Measurements from ENCODE around the gene DIP2A. TPM values are rescaled to one million over a fixed set of nuclear protein-coding genes. Genes with fewer than 3 reads are reported as not detected.

Gene DIP2A
- total RNA-seq, 1 donor from 2014 or later: 27.9 TPM

DNA sequence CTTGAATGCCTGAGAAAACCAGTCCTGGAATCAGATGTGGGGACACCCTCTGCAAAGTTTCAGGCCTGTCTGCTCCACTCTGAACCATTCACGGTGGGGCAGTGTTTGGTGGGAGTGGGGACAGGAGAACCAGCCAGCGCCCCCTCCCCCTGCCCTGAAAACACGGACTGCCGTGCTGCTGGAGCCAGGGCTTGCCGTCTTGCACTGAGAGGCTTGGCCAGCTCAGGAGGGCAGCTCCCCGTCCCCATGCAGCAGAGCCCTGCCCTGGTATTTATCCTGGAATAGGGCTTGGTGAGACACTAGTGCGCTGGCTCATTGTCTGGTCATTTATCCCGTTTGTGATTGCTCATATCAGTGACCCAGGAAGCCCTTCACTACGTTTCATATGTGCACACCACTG, 142.3 kb downstream of the DIP2A start:
- Mint-ChIP-seq H3K9me3 (ENCODE audit: low read depth) (no peaks in the 10 kb centered on the region), H3K4me3 (ENCODE audit: unreplicated experiment) (no peak overlapping the region), H3K4me1 (ENCODE audit: low read depth) (peaks cover 30% of the 10 kb centered on the region), H3K27me3 (ENCODE audit: low read depth) (no peaks in the 10 kb centered on the region), H3K27ac (ENCODE audit: unreplicated experiment) (no peak overlapping the region), H3K36me3 (ENCODE audit: low read depth) (no peaks in the 10 kb centered on the region)
- no peak for DNase-seq (ENCODE audit: low spot score)
- TF ChIP-seq, protein P1, sequence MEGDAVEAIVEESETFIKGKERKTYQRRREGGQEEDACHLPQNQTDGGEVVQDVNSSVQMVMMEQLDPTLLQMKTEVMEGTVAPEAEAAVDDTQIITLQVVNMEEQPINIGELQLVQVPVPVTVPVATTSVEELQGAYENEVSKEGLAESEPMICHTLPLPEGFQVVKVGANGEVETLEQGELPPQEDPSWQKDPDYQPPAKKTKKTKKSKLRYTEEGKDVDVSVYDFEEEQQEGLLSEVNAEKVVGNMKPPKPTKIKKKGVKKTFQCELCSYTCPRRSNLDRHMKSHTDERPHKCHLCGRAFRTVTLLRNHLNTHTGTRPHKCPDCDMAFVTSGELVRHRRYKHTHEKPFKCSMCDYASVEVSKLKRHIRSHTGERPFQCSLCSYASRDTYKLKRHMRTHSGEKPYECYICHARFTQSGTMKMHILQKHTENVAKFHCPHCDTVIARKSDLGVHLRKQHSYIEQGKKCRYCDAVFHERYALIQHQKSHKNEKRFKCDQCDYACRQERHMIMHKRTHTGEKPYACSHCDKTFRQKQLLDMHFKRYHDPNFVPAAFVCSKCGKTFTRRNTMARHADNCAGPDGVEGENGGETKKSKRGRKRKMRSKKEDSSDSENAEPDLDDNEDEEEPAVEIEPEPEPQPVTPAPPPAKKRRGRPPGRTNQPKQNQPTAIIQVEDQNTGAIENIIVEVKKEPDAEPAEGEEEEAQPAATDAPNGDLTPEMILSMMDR (IDR thresholded peaks at IDR 0.05): no peak

DNA sequence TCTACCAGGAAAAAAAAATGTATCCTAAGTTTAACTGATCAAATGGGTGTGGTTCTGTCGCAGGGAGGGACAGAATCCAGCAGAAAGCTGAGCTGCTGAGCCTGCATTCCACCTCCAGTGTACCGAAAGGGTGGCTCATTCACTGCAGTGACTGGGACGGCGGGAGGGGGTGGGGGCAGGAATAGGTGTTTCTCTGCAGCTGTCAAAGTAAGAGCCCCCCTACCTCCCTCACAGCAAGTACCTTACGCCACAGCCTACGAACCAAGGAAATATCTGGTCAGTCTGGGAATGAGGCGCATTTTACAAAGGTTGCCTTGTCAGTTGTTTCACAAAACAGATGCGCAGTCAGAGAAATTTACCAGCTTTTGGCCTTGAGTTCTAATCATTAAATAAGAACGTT, 144.5 kb downstream of the DIP2A start:
- TF ChIP-seq, protein P1 (IDR thresholded peaks at IDR 0.05): no peak
- Mint-ChIP-seq H3K27me3 (ENCODE audit: low read depth) (no peaks in the 10 kb centered on the region), H3K27ac (ENCODE audit: unreplicated experiment) (peak overlapping the region; percentile 4), H3K9me3 (ENCODE audit: low read depth) (no peaks in the 10 kb centered on the region), H3K36me3 (ENCODE audit: low read depth) (no peaks in the 10 kb centered on the region), H3K4me1 (ENCODE audit: low read depth) (peaks cover 30% of the 10 kb centered on the region), H3K4me3 (ENCODE audit: unreplicated experiment) (peak overlapping the region; percentile 10)
- no peak for DNase-seq (ENCODE audit: low spot score)

DNA sequence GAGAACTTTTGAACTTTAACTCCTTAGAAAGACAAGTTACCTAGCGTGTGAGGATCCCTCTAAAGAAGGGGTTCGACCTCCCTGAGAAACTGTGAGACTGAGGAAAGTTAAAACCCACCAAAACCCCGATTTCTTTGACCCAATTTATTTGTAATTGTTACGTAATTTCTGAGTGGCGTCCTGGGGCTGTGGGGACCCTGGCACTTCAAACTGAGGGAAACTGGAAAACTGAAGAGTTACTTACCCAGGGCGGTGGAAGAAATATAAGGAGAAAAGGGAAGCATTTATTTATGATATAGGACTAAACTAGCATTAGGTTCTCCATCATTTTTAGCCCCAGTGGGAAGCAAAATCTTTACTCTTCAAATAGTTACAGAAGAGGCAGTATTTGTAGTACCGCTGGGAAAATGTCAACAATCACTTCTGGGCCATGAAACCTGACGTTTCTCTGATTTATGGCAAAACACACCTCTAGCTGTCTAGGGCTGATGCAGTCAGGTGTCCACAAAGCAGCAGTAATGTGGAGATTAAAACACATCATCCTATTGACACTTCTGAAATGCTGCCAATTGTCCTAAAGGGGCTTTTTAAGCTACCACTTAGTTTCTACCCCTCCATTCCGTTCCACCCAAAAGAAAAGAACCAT, 145.8 kb downstream of the DIP2A start:
- TF ChIP-seq, protein P1 (IDR thresholded peaks at IDR 0.05): no peak
- Mint-ChIP-seq H3K9me3 (ENCODE audit: low read depth) (no peaks in the 10 kb centered on the region), H3K4me3 (ENCODE audit: unreplicated experiment) (no peak overlapping the region), H3K27me3 (ENCODE audit: low read depth) (no peaks in the 10 kb centered on the region), H3K4me1 (ENCODE audit: low read depth) (peaks cover 22% of the 10 kb centered on the region), H3K36me3 (ENCODE audit: low read depth) (no peaks in the 10 kb centered on the region), H3K27ac (ENCODE audit: unreplicated experiment) (no peak overlapping the region)
- DNase-seq (ENCODE audit: low spot score): no peak

DNA sequence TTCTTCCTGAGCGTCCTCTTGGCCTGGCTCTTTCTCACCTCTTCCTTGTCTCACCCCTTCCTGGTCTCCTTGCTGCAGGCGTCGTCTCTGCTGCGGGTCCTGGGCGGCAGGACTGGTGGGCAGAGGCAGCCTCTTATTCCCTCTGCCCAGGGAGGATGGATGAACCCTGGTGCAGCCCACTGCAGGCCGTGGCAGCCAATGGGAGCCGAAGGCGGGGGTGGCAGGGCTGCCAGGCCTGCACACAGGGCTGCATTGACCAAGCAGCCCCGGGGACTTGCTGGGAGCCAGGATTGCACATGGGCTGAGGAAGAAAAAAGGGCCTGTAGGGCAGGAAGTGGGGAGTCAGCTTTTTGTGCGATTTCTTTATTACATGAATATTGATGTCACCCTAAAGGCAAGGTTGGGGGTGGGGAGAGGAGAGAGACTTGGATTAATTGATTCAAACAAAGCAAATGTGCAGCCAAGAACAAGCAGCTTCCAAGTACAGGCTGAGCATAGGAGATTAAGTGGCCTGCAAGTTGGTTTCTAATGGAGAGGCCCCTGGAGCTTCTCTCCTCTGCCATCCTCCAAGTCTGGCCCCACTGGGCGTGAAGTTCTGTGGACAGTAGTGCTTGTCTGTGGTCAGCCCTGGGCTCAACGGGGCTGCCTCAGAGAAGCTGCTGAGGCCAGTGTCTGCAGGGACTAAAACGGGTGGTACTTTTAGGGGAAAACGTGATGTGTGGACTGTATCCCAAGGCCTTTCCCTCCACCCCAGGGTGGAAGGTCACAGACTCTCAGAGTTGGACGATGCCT, 146.5 kb downstream of the DIP2A start, which contains the start of gene S100B:
S100B (minus strand) TSS at position 108 of the 792 bp plus-strand sequence. CDS start 2,667 bp downstream, outside the sequence.
- no peak within 1 kb of the TSS for H3K4me3 Mint-ChIP-seq (ENCODE audit: unreplicated experiment)

More for the DNA sequence above, 146.5 kb downstream of the DIP2A start, which contains the start of gene S100B:
- TF ChIP-seq, protein P1 (IDR thresholded peaks at IDR 0.05): no peak
- Mint-ChIP-seq H3K4me1 (ENCODE audit: low read depth) (peaks cover 16% of the 10 kb centered on the region), H3K9me3 (ENCODE audit: low read depth) (no peaks in the 10 kb centered on the region), H3K36me3 (ENCODE audit: low read depth) (no peaks in the 10 kb centered on the region), H3K27ac (ENCODE audit: unreplicated experiment) (no peak within 1 kb of the TSS), H3K27me3 (ENCODE audit: low read depth) (no peaks in the 10 kb centered on the region)
- no peak for DNase-seq (ENCODE audit: low spot score)

Data from chondrocyte (in vitro differentiated cells).